IMR-90 (cell line): ENCODE data around the gene SF3B5.
"Not testable (repeated sequence)": the region's sequence is repeated elsewhere in the genome, so short reads cannot be mapped to it uniquely, and the experiment has no call there.

Source experiments
- CEBPB ChIP-seq: IDR thresholded peaks from 2 replicates; pipeline ENCODE4 v1.6.1; 2012; ENCODE audit warnings: low read depth, low read length, improper control_type of control experiment
- MAFK ChIP-seq: IDR thresholded peaks from 2 replicates; pipeline ENCODE4 v1.6.1; 2012; ENCODE audit warnings: low read depth, low read length, improper control_type of control experiment
- MXI1 ChIP-seq: IDR thresholded peaks from 2 replicates; pipeline ENCODE4 v1.6.1; 2012; ENCODE audit warnings: low read depth, mild to moderate bottlenecking, low read length, moderate library complexity, borderline replicate concordance
- NFE2L2 ChIP-seq: fragments of 150-350 bp; IDR thresholded peaks from 2 replicates; pipeline ENCODE4 v1.6.1; 2016; ENCODE audit warnings: low read depth, mild to moderate bottlenecking, low read length
- POLR2A ChIP-seq: IDR thresholded peaks from 2 replicates; pipeline ENCODE4 v1.6.1; 2012; ENCODE audit warnings: mild to moderate bottlenecking, low read depth, low read length
- RAD21 ChIP-seq: IDR thresholded peaks from 2 replicates; pipeline ENCODE4 v1.6.1; 2012; ENCODE audit warnings: low read length, improper control_type of control experiment
- TF ChIP-seq, protein P1 (sequence below): conservative IDR thresholded peaks from 2 replicates; pipeline ENCODE4 v1.5.1; 2012; ENCODE audit warnings: mild to moderate bottlenecking, low read depth, low read length, improper control_type of control experiment
- TF ChIP-seq, protein P2 (sequence below): fragments of 150-350 bp; IDR thresholded peaks from 2 replicates; pipeline ENCODE4 v1.6.1; 2017; ENCODE audit warnings: mild to moderate bottlenecking, antibody characterized with exemption, low read length, low read depth

DNA sequence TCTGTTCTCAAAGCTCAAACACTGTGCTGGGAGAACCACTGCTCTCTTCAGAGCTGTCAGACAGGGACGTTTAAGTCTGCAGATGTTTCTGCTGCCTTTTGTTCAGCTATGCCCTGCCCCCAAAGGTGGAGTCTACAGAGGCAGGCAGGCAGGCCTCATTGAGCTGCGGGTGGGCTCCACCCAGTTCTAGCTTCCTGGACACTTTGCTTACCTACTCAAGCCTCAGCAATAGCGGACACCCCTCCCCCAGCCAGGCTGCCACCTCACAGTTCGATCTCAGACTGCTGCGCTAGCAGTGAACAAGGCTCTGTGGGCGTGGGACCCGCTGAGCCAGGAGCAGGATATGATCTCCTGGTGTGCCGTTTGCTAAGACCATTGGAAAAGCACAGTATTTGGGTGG, 48.7 kb downstream of the SF3B5 start:
- TF ChIP-seq, protein P1, sequence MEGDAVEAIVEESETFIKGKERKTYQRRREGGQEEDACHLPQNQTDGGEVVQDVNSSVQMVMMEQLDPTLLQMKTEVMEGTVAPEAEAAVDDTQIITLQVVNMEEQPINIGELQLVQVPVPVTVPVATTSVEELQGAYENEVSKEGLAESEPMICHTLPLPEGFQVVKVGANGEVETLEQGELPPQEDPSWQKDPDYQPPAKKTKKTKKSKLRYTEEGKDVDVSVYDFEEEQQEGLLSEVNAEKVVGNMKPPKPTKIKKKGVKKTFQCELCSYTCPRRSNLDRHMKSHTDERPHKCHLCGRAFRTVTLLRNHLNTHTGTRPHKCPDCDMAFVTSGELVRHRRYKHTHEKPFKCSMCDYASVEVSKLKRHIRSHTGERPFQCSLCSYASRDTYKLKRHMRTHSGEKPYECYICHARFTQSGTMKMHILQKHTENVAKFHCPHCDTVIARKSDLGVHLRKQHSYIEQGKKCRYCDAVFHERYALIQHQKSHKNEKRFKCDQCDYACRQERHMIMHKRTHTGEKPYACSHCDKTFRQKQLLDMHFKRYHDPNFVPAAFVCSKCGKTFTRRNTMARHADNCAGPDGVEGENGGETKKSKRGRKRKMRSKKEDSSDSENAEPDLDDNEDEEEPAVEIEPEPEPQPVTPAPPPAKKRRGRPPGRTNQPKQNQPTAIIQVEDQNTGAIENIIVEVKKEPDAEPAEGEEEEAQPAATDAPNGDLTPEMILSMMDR: not testable (repeated sequence)
- TF ChIP-seq, protein P2, sequence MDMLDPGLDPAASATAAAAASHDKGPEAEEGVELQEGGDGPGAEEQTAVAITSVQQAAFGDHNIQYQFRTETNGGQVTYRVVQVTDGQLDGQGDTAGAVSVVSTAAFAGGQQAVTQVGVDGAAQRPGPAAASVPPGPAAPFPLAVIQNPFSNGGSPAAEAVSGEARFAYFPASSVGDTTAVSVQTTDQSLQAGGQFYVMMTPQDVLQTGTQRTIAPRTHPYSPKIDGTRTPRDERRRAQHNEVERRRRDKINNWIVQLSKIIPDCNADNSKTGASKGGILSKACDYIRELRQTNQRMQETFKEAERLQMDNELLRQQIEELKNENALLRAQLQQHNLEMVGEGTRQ: not testable (repeated sequence)
- not testable (repeated sequence) for TF ChIP-seq RAD21, POLR2A, NFE2L2, CEBPB, MAFK, MXI1
